IPS-20b (cell line): Measurements from ENCODE around the gene PODXL2.

Experiments
- H3K27ac ChIP-seq: one replicate; pipeline ENCODE4 v1.5.1; 2013; ENCODE audit warnings: low read length
- H3K27me3 ChIP-seq: 2 replicates; pipeline ENCODE4 v1.6.1; 2013; ENCODE audit warnings: mild to moderate bottlenecking, low read length, inconsistent platforms; ENCODE audit not compliant: insufficient read depth
- H3K36me3 ChIP-seq: 2 replicates; pipeline ENCODE4 v1.6.1; 2013; ENCODE audit warnings: low read depth, mild to moderate bottlenecking, inconsistent platforms, low read length, moderate library complexity; ENCODE audit not compliant: insufficient read depth
- H3K4me1 ChIP-seq: 2 replicates; pipeline ENCODE4 v1.6.1; 2013; ENCODE audit warnings: mild to moderate bottlenecking, control low read depth, inconsistent platforms, low read length, moderate library complexity; ENCODE audit not compliant: insufficient read depth
- H3K4me3 ChIP-seq: 2 replicates; pipeline ENCODE4 v1.5.1; 2013; ENCODE audit warnings: mild to moderate bottlenecking, low read length, inconsistent platforms
- H3K9ac ChIP-seq: 2 replicates; pipeline ENCODE4 v1.6.1; 2013; ENCODE audit warnings: low read depth, mild to moderate bottlenecking, inconsistent platforms, low read length, moderate library complexity
- H3K9me3 ChIP-seq: 2 replicates; pipeline ENCODE4 v1.6.1; 2013; ENCODE audit warnings: mild to moderate bottlenecking, low read depth, low read length, inconsistent platforms; ENCODE audit not compliant: insufficient read depth

Gene PODXL2

DNA sequence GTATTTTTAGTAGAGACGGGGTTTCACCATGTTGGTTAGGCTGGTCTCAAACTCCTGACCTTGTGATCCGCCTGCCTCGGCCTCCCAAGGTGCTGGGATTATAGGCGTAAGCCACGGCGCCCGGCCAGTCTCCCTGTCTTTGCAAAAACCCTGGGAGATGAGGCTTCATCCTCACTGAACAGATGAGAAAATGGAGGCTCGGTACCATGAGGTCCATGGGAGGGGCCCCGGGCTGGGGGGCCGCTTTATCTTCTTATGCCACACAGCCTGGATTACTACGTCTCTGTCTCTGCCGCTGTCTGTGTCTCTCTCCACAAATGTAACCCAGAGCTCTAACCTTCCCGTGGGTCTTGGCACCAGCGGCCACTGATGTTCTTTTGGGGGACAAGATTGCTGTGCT lies 82.9 kb downstream of the PODXL2 start:
- H3K4me3 ChIP-seq, result no peak overlapping the region
- H3K4me1 ChIP-seq, result peaks cover 10% of the 10 kb centered on the region; the same call in 1 of the 2 replicates
- no peak overlapping the region for H3K9ac ChIP-seq
- H3K27me3 ChIP-seq, result peaks cover 10% of the 10 kb centered on the region; the same call in 1 of the 2 replicates
- no peaks in the 10 kb centered on the region for H3K36me3 ChIP-seq
- H3K9me3 ChIP-seq, result no peaks in the 10 kb centered on the region
- H3K27ac ChIP-seq, result no peak overlapping the region

DNA sequence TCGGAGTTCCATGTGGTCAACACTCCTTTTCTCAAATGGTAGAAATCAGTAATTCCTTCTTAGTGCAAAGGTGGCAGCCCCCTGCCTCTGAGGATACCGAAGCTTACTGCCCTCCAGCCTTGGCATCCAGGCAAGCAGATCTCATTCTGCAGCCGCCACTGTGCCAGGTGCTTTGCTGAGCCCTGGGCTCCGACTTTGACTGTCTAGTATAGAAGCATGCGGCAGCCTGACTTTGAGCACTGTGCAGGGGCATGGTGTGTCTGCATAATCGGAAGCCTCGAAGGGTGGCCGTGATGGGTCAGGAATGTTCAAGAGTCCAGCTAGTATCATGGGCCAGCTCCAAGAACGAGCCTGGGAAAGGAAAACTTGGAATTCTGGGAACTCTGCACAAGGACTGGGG lies 83.5 kb downstream of the PODXL2 start:
- H3K36me3 ChIP-seq, result no peaks in the 10 kb centered on the region
- H3K27me3 ChIP-seq, result peaks cover 10% of the 10 kb centered on the region; the same call in 1 of the 2 replicates

GRCh38 chr3:127712881-127713771 lies 84.1 kb downstream of the PODXL2 start:
- H3K9ac ChIP-seq, result no peak overlapping the region
- no peak overlapping the region for H3K27ac ChIP-seq
- H3K36me3 ChIP-seq, result no peaks in the 10 kb centered on the region
- H3K4me1 ChIP-seq, result peaks cover 6% of the 10 kb centered on the region; the same call in 1 of the 2 replicates
- H3K4me3 ChIP-seq, result no peak overlapping the region
- peaks cover 10% of the 10 kb centered on the region; the same call in 1 of the 2 replicates for H3K27me3 ChIP-seq
- H3K9me3 ChIP-seq, result no peaks in the 10 kb centered on the region

More for the DNA sequence above, 83.5 kb downstream of the PODXL2 start:
- Histone ChIP-seq H3K9me3 (no peaks in the 10 kb centered on the region), H3K4me1 (peaks cover 10% of the 10 kb centered on the region; the same call in 1 of the 2 replicates), H3K9ac (no peak overlapping the region), H3K27ac (no peak overlapping the region), H3K4me3 (no peak overlapping the region)

- Histone ChIP-seq H3K4me3 (no peak overlapping the region), H3K27me3 (peaks cover 10% of the 10 kb centered on the region; the same call in 1 of the 2 replicates), H3K9me3 (no peaks in the 10 kb centered on the region), H3K27ac (no peak overlapping the region), H3K4me1 (peaks cover 4% of the 10 kb centered on the region; the same call in 1 of the 2 replicates), H3K36me3 (no peaks in the 10 kb centered on the region), H3K9ac (no peak overlapping the region)
These were observed 85.2 kb downstream of the PODXL2 start for GRCh38 chr3:127714125-127714571.

DNA sequence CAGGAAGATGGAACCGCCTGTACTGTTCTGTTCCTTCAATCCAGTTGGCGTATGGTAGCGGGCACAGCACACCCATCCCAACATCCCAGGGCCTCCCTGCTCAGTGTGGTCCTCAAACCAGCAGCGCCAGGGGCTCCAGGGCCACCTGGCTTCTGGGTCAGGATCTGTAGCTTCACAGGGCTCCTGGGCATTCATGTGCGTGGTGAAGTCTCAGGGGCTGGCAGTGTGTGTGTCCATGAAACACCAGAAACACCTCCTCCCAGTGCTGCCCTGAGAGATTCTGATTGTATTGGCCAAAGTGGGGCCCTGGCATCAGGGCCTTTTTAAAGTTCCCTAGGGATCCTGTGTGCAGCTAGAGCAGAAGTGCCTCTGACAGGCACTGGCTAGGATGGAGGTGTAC lies 85.9 kb downstream of the PODXL2 start:
- H3K9ac ChIP-seq, result no peak overlapping the region
- H3K9me3 ChIP-seq, result no peaks in the 10 kb centered on the region
- H3K4me3 ChIP-seq, result no peak overlapping the region
- H3K27me3 ChIP-seq, result peaks cover 10% of the 10 kb centered on the region; the same call in 1 of the 2 replicates
- H3K27ac ChIP-seq, result no peak overlapping the region
- H3K36me3 ChIP-seq, result no peaks in the 10 kb centered on the region
- peaks cover 4% of the 10 kb centered on the region; the same call in 1 of the 2 replicates for H3K4me1 ChIP-seq

GRCh38 chr3:127715532-127715931 lies 86.5 kb downstream of the PODXL2 start:
- Histone ChIP-seq H3K27me3 (peaks cover 10% of the 10 kb centered on the region; the same call in 1 of the 2 replicates), H3K9ac (no peak overlapping the region), H3K36me3 (no peaks in the 10 kb centered on the region), H3K27ac (no peak overlapping the region), H3K9me3 (no peaks in the 10 kb centered on the region), H3K4me3 (no peak overlapping the region), H3K4me1 (peaks cover 4% of the 10 kb centered on the region; the same call in 1 of the 2 replicates)

DNA sequence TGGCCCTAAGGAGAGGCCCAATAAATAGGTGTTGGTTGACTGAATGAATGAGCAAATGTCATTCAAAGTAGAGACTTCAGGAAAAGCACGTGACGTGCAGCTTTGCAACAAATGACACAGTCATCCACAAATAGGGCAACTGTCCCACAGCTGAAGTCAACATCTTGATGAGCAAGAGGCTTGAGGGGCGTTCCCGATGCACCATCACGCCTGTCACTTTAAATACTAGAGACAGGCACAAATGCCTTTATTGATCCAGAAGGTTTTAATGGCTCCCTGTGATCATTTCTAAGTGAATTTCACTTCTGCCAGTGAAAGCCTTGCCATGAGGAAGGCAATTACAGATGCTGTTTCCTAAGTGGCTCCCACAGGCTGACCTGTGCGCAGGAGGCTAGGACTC lies 87.4 kb downstream of the PODXL2 start:
- no peak overlapping the region for H3K9ac ChIP-seq
- no peak overlapping the region for H3K4me3 ChIP-seq
- H3K27me3 ChIP-seq, result peaks cover 10% of the 10 kb centered on the region; the same call in 1 of the 2 replicates
- H3K36me3 ChIP-seq, result no peaks in the 10 kb centered on the region
- H3K27ac ChIP-seq, result no peak overlapping the region
- H3K9me3 ChIP-seq, result no peaks in the 10 kb centered on the region
- H3K4me1 ChIP-seq, result peaks cover 4% of the 10 kb centered on the region; the same call in 1 of the 2 replicates

DNA sequence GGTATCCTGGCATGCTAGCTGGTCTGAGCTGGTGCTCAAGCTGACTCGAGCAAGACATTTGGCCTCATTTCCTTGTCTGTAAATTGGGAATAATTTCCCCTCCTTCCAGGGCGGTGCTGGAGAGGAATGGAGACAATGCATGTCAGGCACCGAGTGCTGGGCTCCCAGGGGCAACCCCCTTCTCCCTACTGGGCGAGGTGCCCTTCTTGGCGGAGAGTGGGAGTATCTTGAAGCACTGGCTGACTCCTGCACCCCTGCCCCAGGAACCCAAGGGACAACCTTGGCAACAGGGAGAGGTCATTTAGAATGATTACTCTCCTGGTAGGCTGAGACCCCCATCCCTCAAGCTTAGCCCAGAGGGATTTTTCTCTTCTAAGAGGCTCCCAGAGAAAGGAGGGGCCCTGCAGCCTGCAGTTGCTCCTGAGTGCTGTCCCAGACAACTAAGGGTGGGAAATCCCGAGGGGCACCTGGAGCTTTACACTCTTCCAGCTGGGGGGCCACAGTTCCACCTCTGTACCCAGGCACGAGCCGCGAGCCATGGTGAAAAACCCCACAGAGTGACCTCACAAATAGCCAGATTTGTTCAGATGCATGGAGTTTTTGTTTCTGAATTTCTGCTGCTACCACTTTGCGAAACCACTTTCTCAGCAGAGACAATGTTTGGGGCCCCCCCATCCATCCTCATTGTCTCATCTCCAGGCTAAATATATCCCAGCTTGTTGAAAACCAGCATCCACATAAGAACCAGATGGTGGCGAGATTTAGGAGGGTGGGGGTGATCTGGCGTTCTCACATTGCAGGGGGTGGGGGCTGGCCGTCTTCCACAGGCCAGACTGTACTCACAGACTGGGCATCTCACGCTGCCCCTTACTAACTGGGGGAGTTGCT lies 88.6 kb downstream of the PODXL2 start:
- Histone ChIP-seq H3K4me1 (peaks cover 7% of the 10 kb centered on the region; the same call in 1 of the 2 replicates), H3K9me3 (no peaks in the 10 kb centered on the region), H3K4me3 (no peak overlapping the region), H3K27ac (no peak overlapping the region), H3K36me3 (no peaks in the 10 kb centered on the region), H3K9ac (no peak overlapping the region), H3K27me3 (0 out of 2 replicates have a peak, but pooled peaks cover 5% of the 10 kb centered on the region)

DNA sequence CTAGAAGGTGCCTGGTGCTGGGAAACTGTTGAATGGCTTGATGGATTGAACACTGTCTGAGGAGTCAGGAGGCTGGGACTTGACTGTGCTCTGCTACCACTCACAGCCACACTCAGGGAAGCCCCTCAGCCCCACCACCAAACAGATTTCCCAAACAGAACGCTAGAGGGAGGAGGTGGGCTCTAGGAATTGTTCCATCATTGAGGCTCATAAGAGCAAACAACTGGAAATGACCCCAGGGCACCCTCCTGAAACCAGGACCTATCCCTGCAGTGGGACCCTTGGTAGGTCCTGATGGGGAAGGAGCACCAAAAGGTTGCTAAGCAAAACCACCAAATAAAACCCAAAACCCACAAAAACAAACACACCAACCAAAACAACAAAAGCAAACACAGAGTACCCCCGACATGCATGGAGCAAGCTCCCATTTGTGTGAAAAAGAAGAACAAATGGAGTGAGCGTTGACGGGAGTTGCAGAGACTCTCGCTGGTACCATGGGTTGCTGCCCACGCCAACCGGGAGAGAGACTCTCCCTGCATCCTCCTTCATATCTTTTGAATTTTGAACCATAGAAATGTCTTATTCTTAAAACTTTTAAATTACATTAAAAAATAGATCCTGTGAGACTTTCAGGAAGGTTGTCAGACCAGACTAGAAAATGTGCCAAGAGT lies 89.4 kb downstream of the PODXL2 start:
- H3K9ac ChIP-seq, result no peak overlapping the region
- 0 out of 2 replicates have a peak, but pooled peaks cover 4% of the 10 kb centered on the region for H3K27me3 ChIP-seq
- H3K36me3 ChIP-seq, result no peaks in the 10 kb centered on the region
- H3K4me1 ChIP-seq, result peaks cover 10% of the 10 kb centered on the region; the same call in 1 of the 2 replicates
- H3K9me3 ChIP-seq, result no peaks in the 10 kb centered on the region
- H3K27ac ChIP-seq, result no peak overlapping the region
- no peak overlapping the region for H3K4me3 ChIP-seq

DNA sequence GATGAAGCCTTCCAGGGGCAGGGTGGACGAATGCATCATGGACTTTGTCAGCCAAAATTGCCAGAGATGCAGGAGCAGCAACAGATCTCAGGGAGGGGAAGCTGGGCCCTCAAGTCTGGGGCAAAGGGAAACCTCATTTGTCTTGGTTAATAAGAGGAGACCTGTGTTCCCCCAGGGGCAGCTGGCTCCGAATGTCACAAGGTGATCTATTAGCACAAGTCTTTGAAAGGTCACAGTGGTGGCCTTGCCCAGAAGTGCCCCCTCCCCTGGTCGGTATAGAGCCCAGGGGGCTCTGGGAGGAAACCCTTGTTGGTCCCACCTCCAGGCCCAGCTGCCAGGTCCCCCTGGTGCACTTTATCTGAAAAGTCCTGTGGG lies 89.9 kb downstream of the PODXL2 start:
- Histone ChIP-seq H3K27ac (no peak overlapping the region), H3K4me3 (no peak overlapping the region), H3K36me3 (no peaks in the 10 kb centered on the region), H3K4me1 (peaks cover 9% of the 10 kb centered on the region; the same call in 1 of the 2 replicates), H3K9ac (no peak overlapping the region), H3K9me3 (no peaks in the 10 kb centered on the region), H3K27me3 (0 out of 2 replicates have a peak, but pooled peaks cover 4% of the 10 kb centered on the region)

GRCh38 chr3:127719369-127719768 lies 90.4 kb downstream of the PODXL2 start:
- no peak overlapping the region for H3K9ac ChIP-seq
- H3K4me3 ChIP-seq, result no peak overlapping the region
- 0 out of 2 replicates have a peak, but pooled peaks cover 2% of the 10 kb centered on the region for H3K27me3 ChIP-seq
- no peaks in the 10 kb centered on the region for H3K9me3 ChIP-seq
- H3K36me3 ChIP-seq, result no peaks in the 10 kb centered on the region
- H3K4me1 ChIP-seq, result peaks cover 6% of the 10 kb centered on the region; the same call in 1 of the 2 replicates
- no peak overlapping the region for H3K27ac ChIP-seq
